AG04449 (cell line): ENCODE results near the gene EMX1.

Experiments used
- CTCF ChIA-PET: fragments of 350-600 bp; formaldehyde crosslinking; extraction: SDS; loops from one replicate; lab custom pipeline; 2021; ENCODE audit warnings: antibody characterized with exemption; lab: Yijun Ruan, JAX
- POLR2A ChIA-PET: fragments of 400-600, 350-600 bp; formaldehyde crosslinking; extraction: SDS; loops from one replicate; lab custom pipeline; 2020; ENCODE audit warnings: antibody characterized with exemption, inconsistent platforms; lab: Yijun Ruan, JAX
- DNase-seq: peaks from one replicate; pipeline ENCODE4 v3.0.0-alpha.2; 2010; ENCODE audit warnings: low read depth, low spot score
- H3K4me3 ChIP-seq: 2 replicates; pipeline ENCODE4 v1.5.1; 2011; ENCODE audit warnings: low read depth, mild to moderate bottlenecking, control low read depth, low read length
- TF ChIP-seq, protein P1 (sequence below): IDR thresholded peaks from one replicate; pipeline ENCODE4 v1.5.1; 2011; ENCODE audit warnings: mild to moderate bottlenecking, moderate library complexity, low read length, control low read depth, inconsistent platforms; ENCODE audit not compliant: insufficient read depth; ENCODE audit errors: missing control alignments

Gene EMX1

GRCh38 chr2:72887032-72887739 is 30.1 kb upstream of the EMX1 start, which contains the start of gene SPR:
TSS of gene SPR (plus strand) at chr2:72887408. CDS start at chr2:72887433, 25 bp downstream.
- H3K4me3 ChIP-seq: peak within 1 kb of the TSS; percentile 67
- POLR2A ChIA-PET: no interaction called here
- TF ChIP-seq, protein P1, sequence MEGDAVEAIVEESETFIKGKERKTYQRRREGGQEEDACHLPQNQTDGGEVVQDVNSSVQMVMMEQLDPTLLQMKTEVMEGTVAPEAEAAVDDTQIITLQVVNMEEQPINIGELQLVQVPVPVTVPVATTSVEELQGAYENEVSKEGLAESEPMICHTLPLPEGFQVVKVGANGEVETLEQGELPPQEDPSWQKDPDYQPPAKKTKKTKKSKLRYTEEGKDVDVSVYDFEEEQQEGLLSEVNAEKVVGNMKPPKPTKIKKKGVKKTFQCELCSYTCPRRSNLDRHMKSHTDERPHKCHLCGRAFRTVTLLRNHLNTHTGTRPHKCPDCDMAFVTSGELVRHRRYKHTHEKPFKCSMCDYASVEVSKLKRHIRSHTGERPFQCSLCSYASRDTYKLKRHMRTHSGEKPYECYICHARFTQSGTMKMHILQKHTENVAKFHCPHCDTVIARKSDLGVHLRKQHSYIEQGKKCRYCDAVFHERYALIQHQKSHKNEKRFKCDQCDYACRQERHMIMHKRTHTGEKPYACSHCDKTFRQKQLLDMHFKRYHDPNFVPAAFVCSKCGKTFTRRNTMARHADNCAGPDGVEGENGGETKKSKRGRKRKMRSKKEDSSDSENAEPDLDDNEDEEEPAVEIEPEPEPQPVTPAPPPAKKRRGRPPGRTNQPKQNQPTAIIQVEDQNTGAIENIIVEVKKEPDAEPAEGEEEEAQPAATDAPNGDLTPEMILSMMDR: no peak
- CTCF ChIA-PET: interaction anchor here (0.6 to 3.3 kb wide), 59 partner anchors 8 to 1360 kb away, joined by 3 to 44 read pairs (median 5); partner anchors contain the start of gene SMYD5
- DNase-seq: no peak

DNA sequence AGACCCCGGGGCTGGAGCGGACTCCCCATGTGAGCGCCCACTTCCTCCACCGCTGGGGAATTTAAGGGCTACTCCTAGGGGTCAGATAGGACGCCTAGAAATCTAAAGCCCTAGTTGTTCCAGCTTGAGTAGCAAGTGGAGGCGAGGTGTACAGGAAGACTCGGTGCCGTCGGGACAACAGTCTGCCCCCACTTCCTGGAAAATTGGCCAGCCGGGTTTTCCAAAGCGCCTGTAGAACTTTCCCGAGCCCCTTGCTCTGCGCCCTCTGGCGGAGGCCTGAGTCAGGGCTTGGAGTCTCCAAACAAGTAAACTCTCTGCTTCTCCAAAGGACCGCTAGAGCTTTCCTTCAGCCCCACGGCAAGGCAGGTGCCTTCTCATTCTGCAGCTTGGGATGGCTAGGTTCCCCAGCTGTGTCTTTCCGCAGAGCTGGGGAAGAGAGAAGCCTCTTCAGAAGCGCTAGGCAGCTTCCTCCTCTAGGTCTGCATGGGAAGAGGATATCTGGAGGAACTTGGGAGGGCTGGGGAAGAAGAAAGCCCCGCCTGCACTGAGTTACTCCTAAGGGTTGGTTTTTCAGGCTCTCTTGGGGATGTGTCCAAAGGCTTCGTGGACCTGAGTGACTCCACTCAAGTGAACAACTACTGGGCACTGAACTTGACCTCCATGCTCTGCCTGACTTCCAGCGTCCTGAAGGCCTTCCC is 29.4 kb upstream of the EMX1 start:
- ChIA-PET POLR2A (no interaction called here), CTCF (interaction anchor here (0.6 to 3.3 kb wide), 59 partner anchors 8 to 1361 kb away, joined by 3 to 44 read pairs (median 5); partner anchors contain the start of gene RAB11FIP5)
- peak overlapping the region; percentile 67 for H3K4me3 ChIP-seq
- TF ChIP-seq, protein P1: peak; percentile 90
- no peak for DNase-seq

GRCh38 chr2:72888438-72889202 is 28.7 kb upstream of the EMX1 start:
- H3K4me3 ChIP-seq: no peak overlapping the region
- ChIA-PET POLR2A (no interaction called here), CTCF (interaction anchor here (0.6 to 11.9 kb wide), 45 partner anchors 7 to 1358 kb away, joined by 3 to 502 read pairs (median 7); partner anchors contain the start of genes RAB11FIP5 and SMYD5)
- TF ChIP-seq, protein P1: no peak
- DNase-seq: no peak

- POLR2A ChIA-PET: no interaction called here
- no peak for DNase-seq
- CTCF ChIA-PET: interaction anchor here (0.6 to 11.9 kb wide), 11 partner anchors 9 to 320 kb away, joined by 3 to 502 read pairs (median 49); partner anchors contain the start of gene SMYD5
- TF ChIP-seq, protein P1: no peak
- H3K4me3 ChIP-seq: no peak overlapping the region
Observed at GRCh38 chr2:72889991-72890390, 27.3 kb upstream of the EMX1 start.

GRCh38 chr2:72891091-72891818 is 26.1 kb upstream of the EMX1 start:
- POLR2A ChIA-PET: interaction anchor here (0.7 kb wide), 1 partner anchor 14 kb away, joined by 3 read pairs; no protein-coding TSS in a partner anchor
- CTCF ChIA-PET: interaction anchor here (0.7 to 11.9 kb wide), 23 partner anchors 11 to 368 kb away, joined by 3 to 502 read pairs (median 15); partner anchors contain the start of genes EMX1 and SMYD5
- H3K4me3 ChIP-seq: no peak overlapping the region
- DNase-seq: no peak
- TF ChIP-seq, protein P1: no peak
